ENCODE data around the gene ANKRD49.

DNA sequence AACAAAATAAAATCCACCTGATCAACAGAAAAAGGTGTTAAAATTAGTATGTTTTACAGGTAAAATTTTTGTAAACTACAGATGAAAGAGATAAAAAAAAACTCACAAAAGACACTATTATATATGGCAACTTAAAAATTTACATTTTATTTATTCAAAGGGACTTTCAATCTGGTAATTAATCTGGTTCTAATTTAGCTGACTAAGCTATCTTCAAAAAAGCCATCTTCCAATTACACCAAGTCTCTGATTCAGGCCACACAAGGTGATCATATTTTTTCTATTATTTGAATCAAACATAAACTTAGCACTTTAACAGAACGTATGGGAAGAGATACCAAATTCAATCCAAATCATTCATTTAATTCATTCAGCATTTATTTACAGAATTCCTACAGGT is 7.7 kb upstream of the ANKRD49 start:
- TF ChIP-seq FOXM1 (IDR thresholded peaks at IDR 0.05; ENCODE audit: borderline replicate concordance) (no peak), CTBP1 (IDR thresholded peaks at IDR 0.05; ENCODE audit: borderline replicate concordance) (no peak), ARNT (IDR thresholded peaks at IDR 0.05) (no peak), SP1 (IDR thresholded peaks at IDR 0.05) (no peak), SUZ12 (IDR thresholded peaks at IDR 0.05) (no peak), L3MBTL2 (conservative IDR thresholded peaks at IDR 0.05) (no peak), BHLHE40 (IDR thresholded peaks at IDR 0.05; ENCODE audit: borderline replicate concordance) (no peak), FOXA1 (IDR thresholded peaks at IDR 0.05) (no peak), TARDBP (IDR thresholded peaks at IDR 0.05) (no peak)
- TF ChIP-seq, protein P1, sequence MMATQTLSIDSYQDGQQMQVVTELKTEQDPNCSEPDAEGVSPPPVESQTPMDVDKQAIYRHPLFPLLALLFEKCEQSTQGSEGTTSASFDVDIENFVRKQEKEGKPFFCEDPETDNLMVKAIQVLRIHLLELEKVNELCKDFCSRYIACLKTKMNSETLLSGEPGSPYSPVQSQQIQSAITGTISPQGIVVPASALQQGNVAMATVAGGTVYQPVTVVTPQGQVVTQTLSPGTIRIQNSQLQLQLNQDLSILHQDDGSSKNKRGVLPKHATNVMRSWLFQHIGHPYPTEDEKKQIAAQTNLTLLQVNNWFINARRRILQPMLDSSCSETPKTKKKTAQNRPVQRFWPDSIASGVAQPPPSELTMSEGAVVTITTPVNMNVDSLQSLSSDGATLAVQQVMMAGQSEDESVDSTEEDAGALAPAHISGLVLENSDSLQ (IDR thresholded peaks at IDR 0.05), result no peak
